MV-4-11 (cell line): ENCODE measurements around the gene ATN1.

Experiments used
- DNase-seq: peaks from one replicate; lab custom pipeline; 2025; lab: John Stamatoyannopoulos, UW

ATN1 gene

GRCh38 chr12:6957741-6958608 is 30.2 kb downstream of the ATN1 start:
- no peak for DNase-seq

GRCh38 chr12:6958609-6959057 is 30.9 kb downstream of the ATN1 start:
- peak; percentile 81 for DNase-seq

- peak; percentile 94 for DNase-seq
Observed at GRCh38 chr12:6959058-6959804, 31.5 kb downstream of the ATN1 start.

- DNase-seq: no peak
Observed at GRCh38 chr12:6959805-6960592, 32.2 kb downstream of the ATN1 start.

- DNase-seq: peak; percentile 63
Observed at GRCh38 chr12:6960593-6961277, 33.0 kb downstream of the ATN1 start.

- peak; percentile 87 for DNase-seq
Observed at GRCh38 chr12:6961278-6961694, 33.5 kb downstream of the ATN1 start.

- DNase-seq: peak; percentile 86
Observed at GRCh38 chr12:6961695-6962284, 34.0 kb downstream of the ATN1 start.

GRCh38 chr12:6962285-6963015 is 34.7 kb downstream of the ATN1 start:
- no peak for DNase-seq

- DNase-seq: no peak
Observed at GRCh38 chr12:6963016-6963731, 35.4 kb downstream of the ATN1 start.

GRCh38 chr12:6963791-6964413 is 36.1 kb downstream of the ATN1 start:
- no peak for DNase-seq

- no peak for DNase-seq
Observed at GRCh38 chr12:6964605-6965025, 36.9 kb downstream of the ATN1 start.

GRCh38 chr12:6965026-6965661 is 37.4 kb downstream of the ATN1 start:
- DNase-seq: peak; percentile 88

GRCh38 chr12:6965714-6966113 is 38.0 kb downstream of the ATN1 start:
- DNase-seq: no peak

GRCh38 chr12:6966351-6966750 is 38.6 kb downstream of the ATN1 start:
- no peak for DNase-seq

- no peak for DNase-seq
Observed at GRCh38 chr12:6967651-6968100, 39.9 kb downstream of the ATN1 start.

- no peak for DNase-seq
Observed at GRCh38 chr12:6968426-6968825, 40.7 kb downstream of the ATN1 start.

GRCh38 chr12:6970096-6970527 is 42.4 kb downstream of the ATN1 start:
- no peak for DNase-seq

- no peak for DNase-seq
Observed at GRCh38 chr12:6974180-6974579, 46.4 kb downstream of the ATN1 start.
